Raji (cell line): Measurements from ENCODE around the gene FBXL17.

Source experiments
- POLR2A ChIP-seq: IDR thresholded peaks from 2 replicates; pipeline ENCODE4 v1.6.1; 2011; ENCODE audit warnings: low read depth, low read length, control low read depth; ENCODE audit not compliant: insufficient read depth

Gene FBXL17

DNA sequence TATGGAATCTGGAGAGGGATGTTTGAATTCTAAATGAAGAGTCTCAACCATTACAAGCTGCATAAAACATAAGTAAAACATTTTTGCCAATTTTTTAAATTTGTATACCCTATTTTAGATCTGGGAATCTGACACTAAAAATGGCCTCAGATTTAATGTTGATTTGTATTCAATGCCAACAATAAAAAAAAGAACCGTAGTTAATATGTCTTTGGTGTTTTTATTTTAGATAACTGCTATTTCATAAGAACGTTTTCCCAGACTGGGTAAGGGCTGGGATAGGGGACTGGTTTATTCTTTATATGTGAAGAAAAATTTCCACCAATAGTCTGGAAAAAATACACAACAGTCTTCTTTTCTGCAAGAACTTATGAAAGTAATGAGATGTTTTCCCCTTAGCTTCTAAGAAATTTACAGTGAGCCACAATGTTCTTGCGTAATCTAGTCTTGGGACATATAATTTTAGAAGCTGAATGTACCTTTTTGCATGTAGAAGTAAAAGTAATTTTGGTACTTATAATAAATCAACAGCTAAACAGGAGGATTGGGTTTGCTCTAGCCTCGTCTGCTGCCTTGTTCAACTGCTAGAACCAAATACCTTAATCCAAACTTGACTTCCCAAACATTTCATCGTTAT is 466.6 kb downstream of the FBXL17 start:
- no peak for TF ChIP-seq POLR2A

DNA sequence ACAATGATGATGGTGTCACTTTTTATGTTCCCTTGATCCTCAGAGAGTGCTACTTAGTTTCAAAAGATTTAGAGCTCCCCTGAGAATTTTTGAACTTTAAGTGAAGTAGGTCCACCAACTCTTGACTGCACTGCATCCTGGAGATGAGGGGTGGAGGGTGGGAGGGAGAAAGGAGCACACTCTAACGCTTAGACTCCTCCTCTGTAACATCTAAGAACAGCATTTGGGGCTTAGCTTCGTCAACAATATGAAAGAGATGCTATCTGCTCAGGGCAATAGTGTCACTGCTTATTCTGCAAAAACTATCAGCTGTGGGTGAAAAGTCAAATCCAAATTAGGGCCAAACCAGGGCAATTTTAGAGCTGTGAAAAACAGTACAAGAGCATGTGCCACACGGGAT is 468.4 kb downstream of the FBXL17 start:
- TF ChIP-seq POLR2A = no peak

DNA sequence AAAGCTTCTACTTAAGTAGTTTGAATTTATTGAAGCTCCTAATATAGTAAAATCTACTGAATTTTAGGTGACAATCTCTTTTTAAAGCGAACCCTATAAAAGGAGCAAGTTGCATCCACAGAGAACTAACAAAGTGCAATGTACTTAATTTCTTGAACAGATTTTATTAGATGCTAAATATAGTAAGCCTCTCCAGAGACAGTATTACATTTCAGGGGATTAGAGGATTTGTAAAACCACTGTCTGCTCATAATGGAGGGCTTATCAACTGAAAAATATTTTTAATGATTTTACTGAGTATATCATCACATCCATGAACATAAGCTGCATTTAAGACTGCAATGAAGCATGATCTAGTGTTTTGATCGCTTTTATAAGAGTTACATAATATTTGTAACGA is 481.2 kb downstream of the FBXL17 start:
- TF ChIP-seq POLR2A = no peak

DNA sequence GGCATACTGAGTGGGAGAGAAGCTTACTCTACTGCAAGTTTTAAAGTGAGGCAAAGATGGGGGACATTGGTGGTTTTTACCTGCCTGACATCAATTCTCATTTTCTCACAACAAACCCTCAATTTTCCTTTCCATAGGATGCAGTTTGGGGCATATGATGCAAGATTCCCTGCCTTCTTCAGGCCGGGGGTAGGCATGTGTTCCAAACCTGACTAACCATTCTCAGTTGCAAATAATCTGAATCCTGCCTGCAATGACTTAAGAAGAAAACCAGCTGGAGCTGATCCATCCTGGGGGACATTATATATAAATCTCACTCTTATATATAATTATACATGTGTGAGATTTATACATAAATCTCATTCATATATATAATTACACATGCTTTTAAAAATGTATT is 487.5 kb downstream of the FBXL17 start:
- no peak for TF ChIP-seq POLR2A

DNA sequence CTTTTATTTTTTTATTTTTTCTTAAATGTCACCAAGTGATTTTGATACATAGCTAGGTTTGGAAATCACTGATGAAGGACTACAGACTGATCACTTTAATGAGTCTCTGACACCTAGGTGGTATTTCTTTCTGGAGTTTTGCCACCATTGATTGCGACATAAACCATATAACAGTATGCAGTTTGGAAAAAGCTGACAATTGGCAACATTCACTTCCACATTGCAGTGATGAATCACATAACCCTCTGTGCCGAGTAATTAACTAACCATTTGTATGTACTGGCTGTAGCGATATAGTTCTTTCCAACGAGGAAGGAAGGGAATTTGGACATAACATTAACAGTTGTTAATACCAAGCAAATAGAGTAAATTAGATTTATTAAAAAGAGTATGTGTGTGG is 488.3 kb downstream of the FBXL17 start:
- TF ChIP-seq POLR2A = no peak

DNA sequence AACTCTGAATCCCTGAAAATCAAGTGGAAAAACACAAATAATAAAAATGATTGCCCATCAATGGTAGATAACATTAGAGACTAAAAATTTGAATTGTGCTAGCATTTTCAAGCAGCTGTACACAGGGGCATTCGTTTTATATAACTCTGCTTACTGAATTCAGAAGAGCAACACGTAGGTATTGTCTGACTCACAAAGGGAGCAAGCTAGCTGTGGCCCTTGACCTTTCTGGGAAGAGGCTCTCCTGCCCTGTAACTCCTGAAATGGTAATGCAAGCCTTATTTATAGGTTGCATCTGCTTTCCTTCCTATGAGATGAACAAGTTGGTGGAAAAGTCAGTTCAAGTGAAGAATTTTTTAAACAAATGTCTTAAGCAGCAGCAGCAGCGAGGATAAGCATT is 492.5 kb downstream of the FBXL17 start:
- TF ChIP-seq POLR2A = no peak

DNA sequence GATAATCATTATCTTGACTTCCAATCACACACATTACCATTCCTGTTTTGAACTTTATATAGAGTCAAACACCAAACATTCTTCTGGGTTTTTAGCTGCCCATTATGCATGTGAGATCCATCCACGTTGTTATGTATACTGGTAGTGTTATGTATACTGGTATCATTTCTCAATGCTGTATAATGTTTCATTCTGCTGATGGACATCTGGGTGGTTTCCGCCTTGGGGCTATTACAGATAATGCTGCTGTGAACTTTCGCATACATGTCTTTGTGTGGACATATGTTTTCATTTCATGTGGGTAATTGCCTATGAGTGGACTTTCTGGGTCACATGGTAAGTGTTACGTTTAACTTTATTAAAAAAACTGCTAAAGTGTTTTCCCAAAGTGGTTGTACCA is 493.4 kb downstream of the FBXL17 start:
- TF ChIP-seq POLR2A = no peak

DNA sequence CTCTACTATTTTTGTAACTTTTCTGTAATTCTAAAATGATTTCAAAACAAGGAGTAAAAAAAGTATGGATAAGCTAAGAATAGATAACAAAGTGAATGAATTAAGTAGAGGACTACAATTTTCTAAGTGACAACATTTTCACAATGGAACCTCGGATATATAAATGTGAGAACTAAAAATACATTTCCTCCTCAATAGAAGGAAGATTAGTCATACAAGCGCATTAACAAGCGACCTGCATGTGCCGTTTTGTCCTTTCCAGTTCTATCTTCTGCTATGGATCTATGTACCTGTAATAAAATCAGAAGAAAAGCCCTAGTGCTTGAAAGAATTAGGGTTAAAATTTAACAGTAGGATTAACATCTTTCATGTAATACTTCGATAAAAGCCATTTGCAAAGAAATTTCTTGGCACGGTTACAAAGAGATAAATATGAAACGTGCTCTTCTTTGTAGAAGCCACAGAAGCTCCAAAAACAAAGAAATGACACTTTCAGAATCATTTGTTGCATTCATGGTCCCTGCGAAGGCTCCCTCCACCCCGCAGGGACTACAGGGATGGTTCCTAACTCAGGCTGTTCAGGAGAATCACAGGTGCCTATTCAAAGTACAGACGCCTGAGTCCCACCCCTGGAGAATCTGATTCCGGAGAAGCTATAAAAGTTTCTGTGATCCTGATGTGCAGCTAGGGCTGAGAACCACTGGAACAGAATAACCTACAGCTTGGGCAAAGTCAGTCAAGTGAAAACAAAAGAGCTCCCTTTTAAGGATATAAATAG is 494.5 kb downstream of the FBXL17 start:
- no peak for TF ChIP-seq POLR2A

DNA sequence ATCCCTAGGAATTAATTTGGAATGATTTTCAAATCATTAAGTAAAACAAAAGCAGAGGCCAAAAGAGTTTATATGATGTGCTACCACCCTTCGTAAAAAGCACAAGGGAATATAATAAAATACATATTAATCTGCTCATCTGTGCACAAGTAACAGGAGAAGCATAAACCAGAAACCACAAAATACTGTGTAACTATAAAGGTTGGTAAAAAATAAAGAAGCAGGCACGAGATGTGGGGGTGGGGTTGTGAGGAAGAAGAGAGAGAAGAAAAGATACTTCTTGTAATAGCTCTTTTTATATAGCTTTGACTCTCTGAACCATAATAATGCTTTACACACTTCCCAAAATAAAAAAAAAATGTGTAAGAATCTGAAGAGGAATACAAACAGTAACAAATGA is 496.3 kb downstream of the FBXL17 start:
- no peak for TF ChIP-seq POLR2A

DNA sequence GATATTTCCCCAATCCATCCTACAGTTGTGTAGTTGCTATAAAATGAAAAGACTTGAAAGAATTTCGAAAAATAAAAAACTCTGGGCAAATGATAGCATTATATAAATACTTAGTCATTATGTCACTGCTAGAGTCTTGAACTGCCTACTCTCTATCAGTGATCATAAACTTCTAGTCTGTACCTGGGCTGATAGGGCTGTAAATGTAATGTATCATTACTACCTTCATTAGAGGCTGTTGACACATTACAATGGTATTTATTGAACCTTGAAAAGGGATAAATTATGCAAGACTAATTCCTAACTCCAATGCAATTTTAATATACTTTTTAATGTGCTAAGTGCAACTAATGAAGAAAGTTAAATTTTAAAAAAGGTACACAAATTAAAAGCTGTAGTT is 497.0 kb downstream of the FBXL17 start:
- TF ChIP-seq POLR2A = no peak

DNA sequence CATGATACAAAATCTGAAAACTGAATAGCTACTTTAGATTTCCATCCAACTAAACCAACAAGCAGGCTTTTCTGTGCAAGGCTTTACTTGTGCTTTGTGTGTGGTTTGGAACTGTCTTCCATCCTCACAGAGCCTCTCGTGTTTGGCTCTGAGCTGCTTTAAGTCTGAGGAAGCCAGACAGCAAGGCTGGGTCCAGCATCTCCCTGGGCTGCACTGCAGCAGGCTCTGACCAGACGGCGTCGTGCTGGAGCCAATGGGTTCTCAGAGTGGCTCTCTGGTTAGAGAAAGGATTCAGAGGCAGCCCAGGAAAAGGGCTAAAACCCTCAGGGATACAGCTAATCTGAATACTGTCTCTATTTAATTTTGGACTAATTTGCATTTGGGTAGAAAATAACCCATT is 503.2 kb downstream of the FBXL17 start:
- TF ChIP-seq POLR2A = no peak

DNA sequence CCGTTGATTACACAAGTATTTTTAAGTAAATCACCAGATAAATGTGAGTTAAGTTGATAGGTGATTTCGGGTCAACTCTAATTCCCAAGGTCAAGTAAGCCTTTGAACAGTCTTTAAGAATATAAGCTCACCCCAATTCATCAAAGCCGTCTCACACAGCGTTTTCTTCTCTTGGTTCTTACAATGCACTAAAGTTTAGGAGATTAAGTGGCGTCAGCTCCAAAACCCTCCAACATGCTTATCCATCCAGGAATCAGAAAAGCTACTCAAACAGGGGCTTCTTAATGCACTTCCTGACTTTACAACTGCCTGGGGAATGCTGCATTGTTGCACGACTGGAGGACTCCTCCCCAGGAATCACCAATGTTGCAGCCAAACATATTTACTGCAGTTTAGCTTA is 505.0 kb downstream of the FBXL17 start:
- TF ChIP-seq POLR2A = no peak

DNA sequence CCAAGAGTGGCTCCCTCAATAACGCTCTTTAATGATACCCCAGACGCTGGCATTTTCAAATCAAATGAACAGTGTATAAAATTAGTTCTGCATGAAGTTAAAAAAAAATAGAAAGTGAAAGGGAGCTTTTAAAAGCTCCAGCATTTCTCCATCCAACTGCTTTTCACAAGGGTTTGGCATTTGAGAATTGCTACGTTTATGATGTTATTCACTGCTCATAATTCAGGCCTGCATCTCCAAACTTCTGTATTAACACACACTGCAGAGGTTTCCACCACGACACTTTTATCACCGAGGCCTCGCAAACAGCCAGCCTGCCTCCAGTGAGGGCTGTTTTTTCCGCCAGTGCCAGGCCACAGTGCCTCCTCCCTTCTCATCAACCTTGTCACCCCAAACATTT is 505.6 kb downstream of the FBXL17 start:
- no peak for TF ChIP-seq POLR2A

DNA sequence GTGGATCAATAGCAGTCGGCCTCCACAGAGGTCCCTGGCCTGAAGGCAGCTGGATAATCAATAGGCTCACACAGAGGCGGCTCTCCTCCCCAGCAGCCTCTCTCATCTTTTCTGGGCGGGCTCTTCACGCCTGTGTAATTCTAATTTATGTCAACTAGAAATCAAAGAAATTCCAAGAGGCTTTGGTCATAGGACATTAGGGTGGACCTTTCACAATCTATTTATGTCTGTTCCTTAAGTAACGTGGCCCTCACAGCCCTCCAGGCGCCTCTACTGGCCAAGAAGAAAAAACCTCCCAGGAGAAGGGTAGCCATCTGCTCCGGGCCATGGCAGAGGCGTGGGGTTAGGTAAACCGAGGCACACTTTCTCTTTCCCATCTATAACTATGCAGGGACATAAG is 506.1 kb downstream of the FBXL17 start:
- no peak for TF ChIP-seq POLR2A

DNA sequence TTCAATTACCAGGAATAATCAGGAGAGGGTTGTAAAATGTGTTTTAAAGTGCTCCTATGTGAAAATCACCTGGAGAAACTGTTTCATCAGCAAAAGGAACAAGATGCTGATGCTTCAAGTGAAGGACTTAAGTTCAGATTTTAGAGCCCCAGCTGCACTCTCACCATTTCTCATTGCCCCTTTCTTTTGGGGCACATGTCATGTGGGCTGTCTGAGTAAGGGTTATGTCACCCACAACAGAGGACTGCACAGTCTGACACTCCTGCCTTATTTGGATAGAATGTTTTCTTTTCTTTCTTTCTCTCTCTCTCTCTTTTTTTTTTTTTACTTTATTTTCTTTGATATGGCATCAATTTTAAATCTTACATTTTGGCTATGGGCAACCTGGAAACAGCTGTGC is 507.1 kb downstream of the FBXL17 start:
- TF ChIP-seq POLR2A = no peak

DNA sequence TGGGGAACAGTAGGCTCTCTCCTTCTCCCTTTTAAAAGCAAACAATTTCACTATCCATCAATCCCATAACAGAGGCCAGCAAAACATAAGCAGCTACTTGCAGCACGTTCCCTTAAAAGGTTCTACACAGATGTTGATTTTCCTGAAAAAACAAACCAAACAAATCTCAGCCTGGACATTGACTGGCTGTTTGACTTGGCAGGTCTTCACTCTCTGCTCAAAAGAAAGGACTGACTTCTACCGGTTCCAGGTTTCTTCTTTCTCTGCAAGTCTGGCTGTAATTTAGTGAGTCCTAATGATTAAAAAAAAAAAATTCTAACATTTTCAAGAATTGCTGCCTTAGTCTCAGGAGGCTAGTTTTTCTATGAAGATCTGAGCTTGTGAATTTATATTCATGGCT is 508.0 kb downstream of the FBXL17 start:
- no peak for TF ChIP-seq POLR2A

DNA sequence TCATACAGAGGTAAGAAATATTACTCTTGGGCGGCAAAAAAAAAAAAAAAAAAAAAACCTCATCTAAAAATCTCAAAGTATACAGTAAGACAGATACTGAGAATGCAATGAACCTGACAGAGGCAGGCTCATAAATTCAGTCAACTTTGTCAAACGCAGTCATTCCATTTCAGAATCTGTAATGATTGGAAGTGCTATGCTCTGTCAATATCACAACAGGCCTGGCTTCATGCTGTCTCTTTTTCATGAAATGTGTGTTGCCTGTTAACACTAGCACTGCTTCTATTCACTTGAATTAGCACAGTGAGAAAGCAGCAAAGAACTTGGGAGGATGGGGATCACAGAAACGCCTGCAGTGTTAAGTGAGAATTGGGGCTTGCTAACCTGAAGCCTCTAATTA is 510.9 kb downstream of the FBXL17 start:
- no peak for TF ChIP-seq POLR2A

DNA sequence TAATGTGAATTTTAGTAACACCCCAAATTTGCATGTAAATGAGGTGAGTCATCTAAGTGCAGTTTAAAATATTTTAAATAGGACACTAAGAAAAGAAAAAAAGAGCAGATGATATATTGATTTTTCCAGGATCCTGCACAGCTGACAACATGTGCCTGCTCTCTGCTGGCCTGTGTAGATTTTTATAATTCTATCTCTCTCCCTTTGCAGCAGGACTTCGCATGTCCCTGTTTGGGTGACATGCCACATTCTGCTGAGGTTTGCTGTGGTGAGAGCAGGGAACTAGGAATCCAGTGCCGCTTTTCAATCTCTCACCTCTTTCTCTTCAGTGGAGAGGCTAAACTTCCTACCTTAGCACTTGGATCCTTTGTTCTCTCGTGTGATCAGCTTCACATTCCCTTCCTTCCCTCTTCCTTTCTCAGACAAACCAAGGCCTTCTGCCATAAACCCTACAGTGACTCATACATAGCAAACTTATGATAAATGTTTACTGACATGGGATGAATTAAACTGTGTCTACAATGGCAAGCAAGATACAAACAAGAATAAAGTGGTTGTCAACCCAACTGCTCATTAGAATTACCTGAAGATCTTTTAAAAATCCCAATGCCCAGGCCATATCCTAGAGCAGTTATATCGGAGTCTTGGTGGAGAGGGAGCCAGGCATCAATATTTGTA is 512.3 kb downstream of the FBXL17 start:
- no peak for TF ChIP-seq POLR2A
